ENCODE data around the gene PET100. TPM values are rescaled to one million over a fixed set of nuclear protein-coding genes. Genes with fewer than 3 reads are reported as not detected.
A peak's percentile ranks its signal among the peaks of the same experiment; 100 is the strongest.

PET100 gene
- total RNA-seq, 1 experiment from 2014 or later = 126 TPM

DNA sequence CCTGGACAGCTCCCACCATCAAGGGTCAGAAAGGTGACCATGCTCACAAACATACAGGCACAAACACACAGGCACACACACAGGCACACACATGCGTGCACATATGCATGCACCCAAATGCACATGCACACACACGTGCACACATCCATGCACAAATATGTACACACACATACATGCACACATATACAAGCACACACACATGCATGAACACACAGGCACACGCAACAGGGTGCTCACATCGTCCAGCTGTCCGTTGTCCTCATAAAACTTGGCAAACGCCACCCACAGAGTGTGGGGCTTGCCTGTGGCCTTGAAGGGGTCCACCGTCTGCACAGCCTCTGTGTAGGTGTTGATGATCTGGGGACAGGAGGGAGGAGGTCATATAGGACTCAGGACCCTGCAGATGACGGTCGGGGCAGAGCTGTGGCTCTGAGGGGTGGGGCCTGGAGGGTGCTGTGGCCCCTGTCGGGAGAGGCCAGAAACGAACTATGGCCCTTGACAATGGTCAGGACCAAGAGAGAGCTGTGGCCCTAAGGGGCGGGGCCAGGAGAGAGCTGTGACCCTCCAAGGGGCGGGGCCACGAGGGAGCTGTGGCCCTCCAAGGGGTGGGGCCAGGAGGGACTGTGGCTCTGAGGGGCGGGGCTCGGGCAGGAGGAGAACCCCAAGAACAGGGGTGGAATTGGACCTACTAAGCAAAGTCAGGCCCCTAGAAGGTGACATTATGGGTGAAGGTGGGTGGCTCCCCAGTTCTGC lies 6.5 kb upstream of the PET100 start:
- H3K9ac ChIP-seq (ENCODE audit: low read length) = no peak overlapping the region
- RAD21 ChIA-PET (ENCODE audit: low non-redundant PET in 1 of 2, low total read pairs in 2 of 2, uncharacterized antibody in 2 of 2, unreplicated experiment in 2 of 2) = no interaction called here
- peaks cover 5 to 34% of the 10 kb centered on the region in 2 experiments; a peak in 3 of 4 replicates for H3K36me3 ChIP-seq (ENCODE audit: control insufficient read depth in 1 of 2, insufficient read depth in 2 of 2, low read length in 2 of 2)
- H2AFZ ChIP-seq (ENCODE audit: low read depth, low read length, poor library complexity, severe bottlenecking) = no peak overlapping the region
- CTCF ChIA-PET = no interaction called here
- intact Hi-C loops (cut with micrococcal nuclease) = no loop called here
- no peak overlapping the region for H3K4me2 ChIP-seq (ENCODE audit: low read length)
- H3K79me2 ChIP-seq (ENCODE audit: insufficient read depth, low read length) = peaks cover 26% of the 10 kb centered on the region
- peaks cover under 1 to 11% of the 10 kb centered on the region in 2 experiments; a peak in 3 of 4 replicates for H3K4me1 ChIP-seq (ENCODE audit: control insufficient read depth in 1 of 2, insufficient read depth in 2 of 2, low read length in 2 of 2)
- H3K27me3 ChIP-seq (ENCODE audit: insufficient read depth, low read length) = no peaks in the 10 kb centered on the region
- H3K9me3 ChIP-seq (ENCODE audit: control insufficient read depth in 1 of 2, insufficient read depth in 1 of 2, low read depth in 1 of 2, low read length in 2 of 2) = no peaks in the 10 kb centered on the region
- POLR2A ChIA-PET = no interaction called here
- H3K9me2 ChIP-seq (ENCODE audit: insufficient read depth) = no peaks in the 10 kb centered on the region
- ATAC-seq (peak; percentile 71), DNase-seq (ENCODE audit: low read depth, low spot score) (no peak)
- no peak for TF ChIP-seq CEBPB (IDR thresholded peaks at IDR 0.05; ENCODE audit: low read depth)
- no peak for TF ChIP-seq SRF (IDR thresholded peaks at IDR 0.05; ENCODE audit: low read depth)
- no peak for TF ChIP-seq POLR2A (IDR thresholded peaks at IDR 0.05; ENCODE audit: borderline replicate concordance, extremely low read depth, insufficient read depth, insufficient read length)
- no peak for TF ChIP-seq EZH2phosphoT487 (IDR thresholded peaks at IDR 0.05; ENCODE audit: borderline replicate concordance)
- TF ChIP-seq, protein P1, sequence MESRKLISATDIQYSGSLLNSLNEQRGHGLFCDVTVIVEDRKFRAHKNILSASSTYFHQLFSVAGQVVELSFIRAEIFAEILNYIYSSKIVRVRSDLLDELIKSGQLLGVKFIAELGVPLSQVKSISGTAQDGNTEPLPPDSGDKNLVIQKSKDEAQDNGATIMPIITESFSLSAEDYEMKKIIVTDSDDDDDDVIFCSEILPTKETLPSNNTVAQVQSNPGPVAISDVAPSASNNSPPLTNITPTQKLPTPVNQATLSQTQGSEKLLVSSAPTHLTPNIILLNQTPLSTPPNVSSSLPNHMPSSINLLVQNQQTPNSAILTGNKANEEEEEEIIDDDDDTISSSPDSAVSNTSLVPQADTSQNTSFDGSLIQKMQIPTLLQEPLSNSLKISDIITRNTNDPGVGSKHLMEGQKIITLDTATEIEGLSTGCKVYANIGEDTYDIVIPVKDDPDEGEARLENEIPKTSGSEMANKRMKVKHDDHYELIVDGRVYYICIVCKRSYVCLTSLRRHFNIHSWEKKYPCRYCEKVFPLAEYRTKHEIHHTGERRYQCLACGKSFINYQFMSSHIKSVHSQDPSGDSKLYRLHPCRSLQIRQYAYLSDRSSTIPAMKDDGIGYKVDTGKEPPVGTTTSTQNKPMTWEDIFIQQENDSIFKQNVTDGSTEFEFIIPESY (IDR thresholded peaks at IDR 0.05; ENCODE audit: extremely low read depth, insufficient replicate concordance, low read length) = no peak
- no peak for TF ChIP-seq RAD21 (IDR thresholded peaks at IDR 0.05; ENCODE audit: low read depth)
- TF ChIP-seq ZNF274 (IDR thresholded peaks at IDR 0.05; ENCODE audit: low read depth, low read length) = no peak
- TF ChIP-seq, protein P2, sequence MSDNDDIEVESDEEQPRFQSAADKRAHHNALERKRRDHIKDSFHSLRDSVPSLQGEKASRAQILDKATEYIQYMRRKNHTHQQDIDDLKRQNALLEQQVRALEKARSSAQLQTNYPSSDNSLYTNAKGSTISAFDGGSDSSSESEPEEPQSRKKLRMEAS (IDR thresholded peaks at IDR 0.05) = no peak
- no peak for TF ChIP-seq ELF1 (IDR thresholded peaks at IDR 0.05; ENCODE audit: borderline replicate concordance, low read depth)
- TF ChIP-seq SIN3A (IDR thresholded peaks at IDR 0.05; ENCODE audit: low read depth) = no peak
- no peak for TF ChIP-seq FOSL1 (IDR thresholded peaks at IDR 0.05; ENCODE audit: low read depth)
- TF ChIP-seq CBX3 (IDR thresholded peaks at IDR 0.05; ENCODE audit: low read depth) = no peak
- TF ChIP-seq, protein P3, sequence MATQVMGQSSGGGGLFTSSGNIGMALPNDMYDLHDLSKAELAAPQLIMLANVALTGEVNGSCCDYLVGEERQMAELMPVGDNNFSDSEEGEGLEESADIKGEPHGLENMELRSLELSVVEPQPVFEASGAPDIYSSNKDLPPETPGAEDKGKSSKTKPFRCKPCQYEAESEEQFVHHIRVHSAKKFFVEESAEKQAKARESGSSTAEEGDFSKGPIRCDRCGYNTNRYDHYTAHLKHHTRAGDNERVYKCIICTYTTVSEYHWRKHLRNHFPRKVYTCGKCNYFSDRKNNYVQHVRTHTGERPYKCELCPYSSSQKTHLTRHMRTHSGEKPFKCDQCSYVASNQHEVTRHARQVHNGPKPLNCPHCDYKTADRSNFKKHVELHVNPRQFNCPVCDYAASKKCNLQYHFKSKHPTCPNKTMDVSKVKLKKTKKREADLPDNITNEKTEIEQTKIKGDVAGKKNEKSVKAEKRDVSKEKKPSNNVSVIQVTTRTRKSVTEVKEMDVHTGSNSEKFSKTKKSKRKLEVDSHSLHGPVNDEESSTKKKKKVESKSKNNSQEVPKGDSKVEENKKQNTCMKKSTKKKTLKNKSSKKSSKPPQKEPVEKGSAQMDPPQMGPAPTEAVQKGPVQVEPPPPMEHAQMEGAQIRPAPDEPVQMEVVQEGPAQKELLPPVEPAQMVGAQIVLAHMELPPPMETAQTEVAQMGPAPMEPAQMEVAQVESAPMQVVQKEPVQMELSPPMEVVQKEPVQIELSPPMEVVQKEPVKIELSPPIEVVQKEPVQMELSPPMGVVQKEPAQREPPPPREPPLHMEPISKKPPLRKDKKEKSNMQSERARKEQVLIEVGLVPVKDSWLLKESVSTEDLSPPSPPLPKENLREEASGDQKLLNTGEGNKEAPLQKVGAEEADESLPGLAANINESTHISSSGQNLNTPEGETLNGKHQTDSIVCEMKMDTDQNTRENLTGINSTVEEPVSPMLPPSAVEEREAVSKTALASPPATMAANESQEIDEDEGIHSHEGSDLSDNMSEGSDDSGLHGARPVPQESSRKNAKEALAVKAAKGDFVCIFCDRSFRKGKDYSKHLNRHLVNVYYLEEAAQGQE (IDR thresholded peaks at IDR 0.05; ENCODE audit: low read depth) = no peak
- TF ChIP-seq JUND (IDR thresholded peaks at IDR 0.05) = no peak
- TF ChIP-seq SP1 (IDR thresholded peaks at IDR 0.05; ENCODE audit: low read depth) = no peak
- TF ChIP-seq EZH2 (IDR thresholded peaks at IDR 0.05) = no peak
- no peak for TF ChIP-seq ZFX (IDR thresholded peaks at IDR 0.05)
- no TSS peak for BruUV-seq (replicated peaks)
- no peak overlapping the region for H3K4me3 ChIP-seq (replicated peaks in 1 of 2; ENCODE audit: low read depth in 1 of 2, low read length in 2 of 2)
- no peaks in the 10 kb centered on the region for H4K20me1 ChIP-seq (ENCODE audit: insufficient read depth)
- H3K27ac ChIP-seq (ENCODE audit: low read depth, low read length) = no peak overlapping the region
